HepG2 (cell line): Measurements from ENCODE around the gene DCAKD. TPM values are rescaled to one million over a fixed set of nuclear protein-coding genes. Genes with fewer than 3 reads are reported as not detected.

Experiments used
- ESRRA ChIP-seq: sonication (generic); formaldehyde crosslinking; IDR thresholded peaks from 2 replicates; pipeline ENCODE4 v1.5.1; 2020; ENCODE audit warnings: mild to moderate bottlenecking, low read depth, missing genetic modification reagents
- ETV6 ChIP-seq: sonication (generic); formaldehyde crosslinking; conservative IDR thresholded peaks from 2 replicates; pipeline ENCODE4 v1.4.0; 2020; ENCODE audit warnings: missing genetic modification reagents
- HNRNPUL1 ChIP-seq: fragments of 200-400 bp; formaldehyde crosslinking; IDR thresholded peaks from 2 replicates; pipeline ENCODE4 v1.6.1; 2017; ENCODE audit warnings: low read depth, mild to moderate bottlenecking, low read length, moderate library complexity
- HOXA9 ChIP-seq: sonication (generic); formaldehyde crosslinking; IDR thresholded peaks from 2 replicates; pipeline ENCODE4 v1.8.1; 2022; ENCODE audit warnings: missing genetic modification reagents, mild to moderate bottlenecking, moderate library complexity, borderline replicate concordance
- NKX3-1 ChIP-seq: sonication (generic); formaldehyde crosslinking; IDR thresholded peaks from 2 replicates; pipeline ENCODE4 v1.5.0; 2020; ENCODE audit warnings: missing genetic modification reagents
- PRPF4 ChIP-seq: fragments of 200-400 bp; formaldehyde crosslinking; IDR thresholded peaks from 2 replicates; pipeline ENCODE4 v1.6.1; 2016; ENCODE audit warnings: low read length, low read depth; ENCODE audit not compliant: poor library complexity, severe bottlenecking
- RXRA ChIP-seq: sonication (generic); formaldehyde crosslinking; IDR thresholded peaks from 2 replicates; pipeline ENCODE4 v1.5.1; 2020; ENCODE audit warnings: missing genetic modification reagents
- SOX5 ChIP-seq: IDR thresholded peaks from 2 replicates; pipeline ENCODE4 v1.6.1; 2016; ENCODE audit warnings: borderline replicate concordance
- SRSF4 ChIP-seq: fragments of 200-400 bp; formaldehyde crosslinking; IDR thresholded peaks from one replicate; pipeline ENCODE4 v1.6.1; 2018; ENCODE audit warnings: mild to moderate bottlenecking, low read depth, low read length, moderate library complexity; ENCODE audit not compliant: poor library complexity, severe bottlenecking
- TAF15 ChIP-seq: fragments of 200-400 bp; formaldehyde crosslinking; IDR thresholded peaks from one replicate; pipeline ENCODE4 v1.6.1; 2018; ENCODE audit warnings: mild to moderate bottlenecking, low read depth, low read length; ENCODE audit not compliant: poor library complexity, severe bottlenecking
- WIZ ChIP-seq: sonication (generic); formaldehyde crosslinking; IDR thresholded peaks from 2 replicates; pipeline ENCODE4 v1.5.1; 2020; ENCODE audit warnings: mild to moderate bottlenecking, missing genetic modification reagents
- ZNF12 ChIP-seq: sonication (generic); formaldehyde crosslinking; IDR thresholded peaks from 2 replicates; pipeline ENCODE4 v1.5.0; 2020; ENCODE audit warnings: missing genetic modification reagents
- ZNF615 ChIP-seq: sonication (generic); formaldehyde crosslinking; IDR thresholded peaks from 2 replicates; pipeline ENCODE4 v1.5.0; 2020; ENCODE audit warnings: mild to moderate bottlenecking, missing genetic modification reagents, borderline replicate concordance
- ZNF674 ChIP-seq: sonication (generic); formaldehyde crosslinking; IDR thresholded peaks from 2 replicates; pipeline ENCODE4 v1.5.0; 2020; ENCODE audit warnings: low read depth, mild to moderate bottlenecking, missing genetic modification reagents
- ZNF703 ChIP-seq: sonication (generic); formaldehyde crosslinking; IDR thresholded peaks from 2 replicates; pipeline ENCODE4 v1.5.1; 2020; ENCODE audit warnings: missing genetic modification reagents, mild to moderate bottlenecking, moderate library complexity, borderline replicate concordance
- polyA plus RNA-seq, 8 experiments: library from polyadenylated mRNA; depleted of rRNA in 3 of 8; stranded (reverse) in 7 of 8; unstranded in 1 of 8; fragments of >200 nt; fragmentation: Illumina TruSeq in 4 of 8; extraction: Trizol in 4 of 8; gene quantifications; 2 replicates each; pipeline versions ENCODE4 v1.2.1 to v1.2.3, GENCODE V29; 2011 to 2016; ENCODE audit warnings: low read depth in 4 of 8, missing spikeins in 1 of 8, mixed read lengths in 1 of 8; ENCODE audit not compliant: insufficient read depth in 1 of 8
- total RNA-seq, 5 experiments: library from RNA; depleted of rRNA; stranded (reverse); fragments of >200 nt; fragmentation: Illumina TruSeq; extraction: Trizol; gene quantifications; 2 replicates each; pipeline ENCODE4 v1.2.3, GENCODE V29; 2016; ENCODE audit warnings: low read depth in 1 of 5
- TF ChIP-seq, protein P1 (sequence below): sonication (generic); formaldehyde crosslinking; IDR thresholded peaks from 2 replicates; pipeline ENCODE4 v1.5.0; 2020; ENCODE audit warnings: mild to moderate bottlenecking, missing genetic modification reagents
- TF ChIP-seq, protein P2 (sequence below): sonication (generic); formaldehyde crosslinking; IDR thresholded peaks from 2 replicates; pipeline ENCODE4 v1.4.0; 2020; ENCODE audit warnings: missing genetic modification reagents
- TF ChIP-seq, protein P3 (sequence below): sonication (generic); formaldehyde crosslinking; IDR thresholded peaks from 2 replicates; pipeline ENCODE4 v1.4.0; 2020; ENCODE audit warnings: missing genetic modification reagents
- TF ChIP-seq, protein P4 (sequence below): sonication (generic); formaldehyde crosslinking; IDR thresholded peaks from 2 replicates; pipeline ENCODE4 v1.8.1; 2023; ENCODE audit warnings: mild to moderate bottlenecking, missing genetic modification reagents
- TF ChIP-seq, protein P5 (sequence below): sonication (generic); formaldehyde crosslinking; IDR thresholded peaks from 2 replicates; pipeline ENCODE4 v1.8.0; 2022; ENCODE audit warnings: missing genetic modification reagents, mild to moderate bottlenecking, moderate library complexity, borderline replicate concordance

DCAKD gene
- total and polyA plus RNA-seq, 2 of the 13 experiments (the other 11 are each of a cell fraction or from before 2014, with no cell fraction given) = 25.9 to 29.2 TPM

DNA sequence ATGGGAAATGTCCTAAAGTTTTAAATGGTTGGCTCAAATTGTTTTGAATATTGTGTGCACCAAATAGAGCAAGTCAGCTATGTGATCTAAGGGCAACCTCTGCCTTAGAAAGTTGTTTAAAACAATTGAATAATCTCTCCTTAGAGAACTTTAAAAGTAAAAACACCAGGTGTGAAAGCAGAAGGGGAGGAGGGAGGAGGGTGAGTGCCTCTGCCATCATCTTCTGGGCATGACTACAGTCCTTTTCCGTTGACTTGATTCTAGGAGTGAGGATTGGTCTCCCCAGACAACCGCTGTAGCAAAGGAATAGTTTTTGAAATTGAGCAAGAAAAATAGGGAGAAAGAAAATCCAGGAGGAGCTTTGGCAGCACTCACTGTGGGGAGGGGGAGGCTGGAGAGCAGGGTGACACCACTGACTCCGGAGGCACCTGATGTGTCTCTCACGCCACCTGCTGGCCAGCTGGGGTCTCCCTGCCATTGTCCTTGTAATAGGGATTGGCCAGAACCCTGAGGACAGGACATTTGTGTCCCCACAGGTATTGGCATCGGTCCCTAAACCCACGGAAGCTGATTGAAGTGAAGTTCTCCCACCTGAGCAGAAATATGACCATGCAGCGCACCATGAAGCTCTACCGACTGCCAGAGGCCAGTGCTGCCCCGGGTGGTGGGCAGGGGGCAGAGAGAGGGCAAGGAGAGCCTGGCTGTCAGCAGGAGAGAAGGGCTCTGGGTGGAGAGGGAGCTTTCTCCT, 47.6 kb upstream of the DCAKD start (continued):
- TF ChIP-seq, protein P1, sequence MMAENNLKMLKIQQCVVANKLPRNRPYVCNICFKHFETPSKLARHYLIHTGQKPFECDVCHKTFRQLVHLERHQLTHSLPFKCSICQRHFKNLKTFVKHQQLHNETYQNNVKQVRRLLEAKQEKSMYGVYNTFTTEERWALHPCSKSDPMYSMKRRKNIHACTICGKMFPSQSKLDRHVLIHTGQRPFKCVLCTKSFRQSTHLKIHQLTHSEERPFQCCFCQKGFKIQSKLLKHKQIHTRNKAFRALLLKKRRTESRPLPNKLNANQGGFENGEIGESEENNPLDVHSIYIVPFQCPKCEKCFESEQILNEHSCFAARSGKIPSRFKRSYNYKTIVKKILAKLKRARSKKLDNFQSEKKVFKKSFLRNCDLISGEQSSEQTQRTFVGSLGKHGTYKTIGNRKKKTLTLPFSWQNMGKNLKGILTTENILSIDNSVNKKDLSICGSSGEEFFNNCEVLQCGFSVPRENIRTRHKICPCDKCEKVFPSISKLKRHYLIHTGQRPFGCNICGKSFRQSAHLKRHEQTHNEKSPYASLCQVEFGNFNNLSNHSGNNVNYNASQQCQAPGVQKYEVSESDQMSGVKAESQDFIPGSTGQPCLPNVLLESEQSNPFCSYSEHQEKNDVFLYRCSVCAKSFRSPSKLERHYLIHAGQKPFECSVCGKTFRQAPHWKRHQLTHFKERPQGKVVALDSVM = peak; percentile 72; the same call in 1 of the 2 replicates
- no peak for TF ChIP-seq ZNF674 (CRISPR knock-in tag)
- TF ChIP-seq, protein P2, sequence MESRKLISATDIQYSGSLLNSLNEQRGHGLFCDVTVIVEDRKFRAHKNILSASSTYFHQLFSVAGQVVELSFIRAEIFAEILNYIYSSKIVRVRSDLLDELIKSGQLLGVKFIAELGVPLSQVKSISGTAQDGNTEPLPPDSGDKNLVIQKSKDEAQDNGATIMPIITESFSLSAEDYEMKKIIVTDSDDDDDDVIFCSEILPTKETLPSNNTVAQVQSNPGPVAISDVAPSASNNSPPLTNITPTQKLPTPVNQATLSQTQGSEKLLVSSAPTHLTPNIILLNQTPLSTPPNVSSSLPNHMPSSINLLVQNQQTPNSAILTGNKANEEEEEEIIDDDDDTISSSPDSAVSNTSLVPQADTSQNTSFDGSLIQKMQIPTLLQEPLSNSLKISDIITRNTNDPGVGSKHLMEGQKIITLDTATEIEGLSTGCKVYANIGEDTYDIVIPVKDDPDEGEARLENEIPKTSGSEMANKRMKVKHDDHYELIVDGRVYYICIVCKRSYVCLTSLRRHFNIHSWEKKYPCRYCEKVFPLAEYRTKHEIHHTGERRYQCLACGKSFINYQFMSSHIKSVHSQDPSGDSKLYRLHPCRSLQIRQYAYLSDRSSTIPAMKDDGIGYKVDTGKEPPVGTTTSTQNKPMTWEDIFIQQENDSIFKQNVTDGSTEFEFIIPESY = peak; percentile 35; the same call in 1 of the 2 replicates
- no peak for TF ChIP-seq HNRNPUL1
- TF ChIP-seq, protein P3, sequence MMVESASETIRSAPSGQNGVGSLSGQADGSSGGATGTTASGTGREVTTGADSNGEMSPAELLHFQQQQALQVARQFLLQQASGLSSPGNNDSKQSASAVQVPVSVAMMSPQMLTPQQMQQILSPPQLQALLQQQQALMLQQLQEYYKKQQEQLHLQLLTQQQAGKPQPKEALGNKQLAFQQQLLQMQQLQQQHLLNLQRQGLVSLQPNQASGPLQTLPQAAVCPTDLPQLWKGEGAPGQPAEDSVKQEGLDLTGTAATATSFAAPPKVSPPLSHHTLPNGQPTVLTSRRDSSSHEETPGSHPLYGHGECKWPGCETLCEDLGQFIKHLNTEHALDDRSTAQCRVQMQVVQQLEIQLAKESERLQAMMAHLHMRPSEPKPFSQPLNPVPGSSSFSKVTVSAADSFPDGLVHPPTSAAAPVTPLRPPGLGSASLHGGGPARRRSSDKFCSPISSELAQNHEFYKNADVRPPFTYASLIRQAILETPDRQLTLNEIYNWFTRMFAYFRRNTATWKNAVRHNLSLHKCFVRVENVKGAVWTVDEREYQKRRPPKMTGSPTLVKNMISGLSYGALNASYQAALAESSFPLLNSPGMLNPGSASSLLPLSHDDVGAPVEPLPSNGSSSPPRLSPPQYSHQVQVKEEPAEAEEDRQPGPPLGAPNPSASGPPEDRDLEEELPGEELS (CRISPR knock-in tag) = no peak
- no peak for TF ChIP-seq HOXA9
- TF ChIP-seq ETV6 (CRISPR knock-in tag) = no peak
- TF ChIP-seq RXRA (CRISPR knock-in tag) = peak; percentile 49; the same call in 1 of the 2 replicates
- TF ChIP-seq ESRRA (CRISPR knock-in tag) = peak; percentile 19; the same call in 1 of the 2 replicates
- TF ChIP-seq WIZ (CRISPR knock-in tag) = no peak
- no peak for TF ChIP-seq ZNF703 (CRISPR knock-in tag)
- TF ChIP-seq, protein P4, sequence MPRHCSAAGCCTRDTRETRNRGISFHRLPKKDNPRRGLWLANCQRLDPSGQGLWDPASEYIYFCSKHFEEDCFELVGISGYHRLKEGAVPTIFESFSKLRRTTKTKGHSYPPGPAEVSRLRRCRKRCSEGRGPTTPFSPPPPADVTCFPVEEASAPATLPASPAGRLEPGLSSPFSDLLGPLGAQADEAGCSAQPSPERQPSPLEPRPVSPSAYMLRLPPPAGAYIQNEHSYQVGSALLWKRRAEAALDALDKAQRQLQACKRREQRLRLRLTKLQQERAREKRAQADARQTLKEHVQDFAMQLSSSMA = no peak
- TF ChIP-seq ZNF615 (CRISPR knock-in tag) = no peak
- TF ChIP-seq SOX5 (CRISPR knock-in tag) = 0 out of 2 replicates have a peak, but pooled peaks have one; percentile 17
- TF ChIP-seq, protein P5, sequence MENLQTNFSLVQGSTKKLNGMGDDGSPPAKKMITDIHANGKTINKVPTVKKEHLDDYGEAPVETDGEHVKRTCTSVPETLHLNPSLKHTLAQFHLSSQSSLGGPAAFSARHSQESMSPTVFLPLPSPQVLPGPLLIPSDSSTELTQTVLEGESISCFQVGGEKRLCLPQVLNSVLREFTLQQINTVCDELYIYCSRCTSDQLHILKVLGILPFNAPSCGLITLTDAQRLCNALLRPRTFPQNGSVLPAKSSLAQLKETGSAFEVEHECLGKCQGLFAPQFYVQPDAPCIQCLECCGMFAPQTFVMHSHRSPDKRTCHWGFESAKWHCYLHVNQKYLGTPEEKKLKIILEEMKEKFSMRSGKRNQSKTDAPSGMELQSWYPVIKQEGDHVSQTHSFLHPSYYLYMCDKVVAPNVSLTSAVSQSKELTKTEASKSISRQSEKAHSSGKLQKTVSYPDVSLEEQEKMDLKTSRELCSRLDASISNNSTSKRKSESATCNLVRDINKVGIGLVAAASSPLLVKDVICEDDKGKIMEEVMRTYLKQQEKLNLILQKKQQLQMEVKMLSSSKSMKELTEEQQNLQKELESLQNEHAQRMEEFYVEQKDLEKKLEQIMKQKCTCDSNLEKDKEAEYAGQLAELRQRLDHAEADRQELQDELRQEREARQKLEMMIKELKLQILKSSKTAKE (CRISPR knock-in tag) = no peak
- no peak for TF ChIP-seq SRSF4
- TF ChIP-seq TAF15 = no peak
- TF ChIP-seq ZNF12 (CRISPR knock-in tag) = no peak
- TF ChIP-seq PRPF4 = no peak
- no peak for TF ChIP-seq NKX3-1
